AG10803 (cell line): ENCODE results near the gene MALRD1.

Experiments used
- DNase-seq: peaks from one replicate; pipeline ENCODE4 v3.0.0; 2010; ENCODE audit warnings: low read depth
- H3K4me3 ChIP-seq: 2 replicates; pipeline ENCODE4 v1.5.1; 2011; ENCODE audit warnings: mild to moderate bottlenecking, low read length, control low read depth
- TF ChIP-seq, protein P1 (sequence below): conservative IDR thresholded peaks from 2 replicates; pipeline ENCODE4 v1.5.1; 2011; ENCODE audit warnings: mild to moderate bottlenecking, low read length, control low read depth, inconsistent platforms

MALRD1 gene

GRCh38 chr10:19283786-19284185, 235.2 kb downstream of the MALRD1 start:
- DNase-seq: no peak
- TF ChIP-seq, protein P1, sequence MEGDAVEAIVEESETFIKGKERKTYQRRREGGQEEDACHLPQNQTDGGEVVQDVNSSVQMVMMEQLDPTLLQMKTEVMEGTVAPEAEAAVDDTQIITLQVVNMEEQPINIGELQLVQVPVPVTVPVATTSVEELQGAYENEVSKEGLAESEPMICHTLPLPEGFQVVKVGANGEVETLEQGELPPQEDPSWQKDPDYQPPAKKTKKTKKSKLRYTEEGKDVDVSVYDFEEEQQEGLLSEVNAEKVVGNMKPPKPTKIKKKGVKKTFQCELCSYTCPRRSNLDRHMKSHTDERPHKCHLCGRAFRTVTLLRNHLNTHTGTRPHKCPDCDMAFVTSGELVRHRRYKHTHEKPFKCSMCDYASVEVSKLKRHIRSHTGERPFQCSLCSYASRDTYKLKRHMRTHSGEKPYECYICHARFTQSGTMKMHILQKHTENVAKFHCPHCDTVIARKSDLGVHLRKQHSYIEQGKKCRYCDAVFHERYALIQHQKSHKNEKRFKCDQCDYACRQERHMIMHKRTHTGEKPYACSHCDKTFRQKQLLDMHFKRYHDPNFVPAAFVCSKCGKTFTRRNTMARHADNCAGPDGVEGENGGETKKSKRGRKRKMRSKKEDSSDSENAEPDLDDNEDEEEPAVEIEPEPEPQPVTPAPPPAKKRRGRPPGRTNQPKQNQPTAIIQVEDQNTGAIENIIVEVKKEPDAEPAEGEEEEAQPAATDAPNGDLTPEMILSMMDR: no peak
- H3K4me3 ChIP-seq: no peak overlapping the region

DNA sequence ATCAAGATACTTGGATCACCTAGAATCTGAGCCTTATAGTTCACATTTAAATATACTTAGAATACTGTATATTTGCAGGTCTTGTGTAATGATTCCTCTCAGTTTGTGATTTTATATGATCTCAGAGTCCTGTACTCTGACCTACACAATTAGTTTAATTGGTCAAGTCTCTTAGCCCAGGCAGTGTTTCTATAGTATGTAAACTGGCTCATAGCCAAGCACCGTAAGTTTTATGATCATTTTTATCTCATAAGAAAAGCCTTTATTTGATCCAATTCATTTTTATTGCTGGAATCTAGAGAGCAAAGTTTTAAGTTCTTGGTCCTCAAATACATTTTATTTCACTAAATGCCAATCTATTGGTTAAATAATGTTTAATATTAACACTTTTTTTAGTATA, 242.2 kb downstream of the MALRD1 start:
- no peak overlapping the region for H3K4me3 ChIP-seq
- DNase-seq: no peak
- TF ChIP-seq, protein P1: no peak

DNA sequence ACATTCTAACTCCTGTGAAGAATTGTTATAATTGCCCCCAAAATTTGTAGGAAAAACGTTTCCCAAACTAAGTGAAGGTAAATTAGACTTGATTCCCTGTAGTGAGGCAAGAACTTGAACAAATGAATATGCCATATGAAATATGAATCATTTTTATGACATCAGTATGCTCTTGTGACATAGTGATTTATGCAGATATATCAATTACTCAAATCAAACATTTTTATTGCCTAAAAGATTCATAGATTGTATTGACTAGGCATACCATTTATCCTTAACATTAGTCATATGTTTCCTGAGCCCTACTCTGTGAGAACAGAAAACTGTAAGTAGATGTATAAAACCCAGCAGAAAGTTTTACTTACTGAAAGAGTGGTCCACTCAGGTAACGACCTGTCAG, 245.6 kb downstream of the MALRD1 start:
- no peak overlapping the region for H3K4me3 ChIP-seq
- DNase-seq: no peak
- TF ChIP-seq, protein P1: no peak

- DNase-seq: no peak
- TF ChIP-seq, protein P1: no peak
- no peak overlapping the region for H3K4me3 ChIP-seq
These were observed 251.0 kb downstream of the MALRD1 start for GRCh38 chr10:19299645-19300044.

GRCh38 chr10:19302117-19302516, 253.5 kb downstream of the MALRD1 start:
- DNase-seq: no peak
- H3K4me3 ChIP-seq: no peak overlapping the region
- TF ChIP-seq, protein P1: no peak

DNA sequence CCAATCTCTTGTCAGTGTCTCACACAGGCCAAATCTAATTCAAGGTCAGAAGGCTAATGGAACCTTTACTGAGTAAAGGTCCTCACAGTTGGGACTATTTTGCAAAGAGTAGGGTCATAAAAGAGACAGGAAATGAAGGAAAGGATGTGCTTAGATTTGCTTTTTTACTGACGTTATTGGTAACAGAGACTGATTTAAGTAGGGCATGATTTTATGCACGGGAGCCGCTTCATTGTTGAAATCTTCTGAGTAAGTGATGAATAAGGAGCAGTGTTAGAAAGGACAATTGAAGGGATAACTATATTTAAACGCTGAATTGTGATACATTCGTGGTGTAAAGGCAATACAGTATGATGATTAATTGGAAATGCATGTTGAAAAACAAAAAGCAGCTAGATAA, 261.5 kb downstream of the MALRD1 start:
- no peak for DNase-seq
- TF ChIP-seq, protein P1: no peak
- H3K4me3 ChIP-seq: no peak overlapping the region

DNA sequence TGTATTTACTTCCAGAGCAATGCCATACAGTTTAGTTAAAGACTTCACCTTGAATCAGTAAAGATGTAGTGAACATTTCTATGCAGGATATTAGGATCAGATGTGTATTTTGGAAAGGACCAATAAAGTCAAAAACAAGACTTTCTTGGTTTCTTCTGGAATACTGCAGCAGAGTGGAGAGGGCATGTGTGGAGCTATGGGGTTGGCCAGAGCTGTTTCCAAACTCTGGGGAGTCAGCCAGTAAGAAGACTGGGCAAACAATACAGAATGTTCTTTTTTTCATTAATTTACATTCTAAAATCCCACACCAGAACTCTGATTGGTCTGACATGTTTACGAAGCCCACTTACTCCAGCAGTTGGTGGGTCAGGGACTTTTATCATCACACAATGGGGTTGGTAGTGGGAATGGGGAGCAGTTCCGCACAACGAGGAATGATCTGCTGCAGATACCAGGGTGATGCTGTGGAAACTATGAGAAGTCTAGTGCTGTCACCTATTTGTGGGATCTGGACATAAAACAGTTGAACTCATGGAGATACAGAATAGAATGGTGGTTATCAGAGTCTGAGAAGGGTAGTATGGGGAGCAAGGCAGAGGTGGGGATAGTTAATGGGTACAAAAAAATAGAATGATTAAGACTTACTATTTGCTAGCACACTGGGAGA, 267.7 kb downstream of the MALRD1 start:
- no peak overlapping the region for H3K4me3 ChIP-seq
- TF ChIP-seq, protein P1: no peak
- DNase-seq: no peak
